ENCODE results near the gene MAP2K2. TPM values are rescaled to one million over a fixed set of nuclear protein-coding genes. Genes with fewer than 3 reads are reported as not detected.
A peak's percentile ranks its signal among the peaks of the same experiment; 100 is the strongest.

The MAP2K2 gene
- total and polyA plus RNA-seq, 9 of the 15 experiments (the other 6 are each of a cell fraction or from before 2014, with no cell fraction given), result 1.0 to 151 (median 58.3) TPM

- ATAC-seq (no peak), DNase-seq (ENCODE audit: extremely low read depth in 1 of 4, low spot score in 3 of 4) (no peak), FAIRE-seq (no peak)
- Histone ChIP-seq H3K36me3 (ENCODE audit: control insufficient read depth, insufficient read depth, low read length) (peaks cover 45% of the 10 kb centered on the region; the same call in 1 of the 3 replicates), H3K9me1 (ENCODE audit: control insufficient read depth, insufficient read depth, low read length) (no peaks in the 10 kb centered on the region), H3K4me2 (ENCODE audit: insufficient read depth, low read length) (no peak overlapping the region), H3K27me3 (ENCODE audit: control insufficient read depth in 2 of 2, insufficient read depth in 2 of 2, low read length in 2 of 2) (no peaks in the 10 kb centered on the region), H3K9ac (ENCODE audit: insufficient read depth in 1 of 2, low read depth in 2 of 2, low read length in 2 of 2) (peak overlapping the region in 1 of 2 experiments; percentile 75; a peak in 1 of 4 replicates), H3K4me1 (replicated peaks in 1 of 2; ENCODE audit: control insufficient read depth in 2 of 2, insufficient read depth in 2 of 2, low read length in 2 of 2) (peaks cover 6 to 45% of the 10 kb centered on the region in 2 experiments; a peak in 4 of 5 replicates), H2AFZ (ENCODE audit: low read depth, low read length) (no peak overlapping the region), H3K9me3 (replicated peaks; ENCODE audit: control insufficient read depth, insufficient read depth, low read depth, low read length) (no peaks in the 10 kb centered on the region), H3K79me2 (ENCODE audit: control insufficient read depth, insufficient read depth, low read length) (no peaks in the 10 kb centered on the region), H3K4me3 (no peak overlapping the region), H4K20me1 (replicated peaks; ENCODE audit: control insufficient read depth, insufficient read depth, low read length) (no peaks in the 10 kb centered on the region), H3K27ac (ENCODE audit: extremely low read depth, low read depth, low read length) (no peak overlapping the region)
- no TSS peak for BruUV-seq (replicated peaks)
- in situ Hi-C loops (cut with MboI), result no loop called here
- 92% methylated on average over 10 of the region's 22 CpGs for WGBS (ENCODE audit: insufficient coverage, low coverage, missing lambda C conversion rate)
- TF ChIP-seq FOXK1 (CRISPR knock-in tag; IDR thresholded peaks at IDR 0.05; ENCODE audit: borderline replicate concordance) (no peak), THRA (IDR thresholded peaks at IDR 0.05) (no peak), BRF1 (IDR thresholded peaks at IDR 0.05; ENCODE audit: borderline replicate concordance, extremely low read depth, insufficient read length) (no peak), COPS2 (conservative IDR thresholded peaks at IDR 0.05) (no peak), THAP7 (CRISPR knock-in tag; IDR thresholded peaks at IDR 0.05) (no peak), BRCA1 (IDR thresholded peaks at IDR 0.05) (no peak), BRCA1 (CRISPR knock-in tag; IDR thresholded peaks at IDR 0.05) (no peak)
- CTCF ChIA-PET (ENCODE audit: low intra/inter-chr PET ratio), result no interaction called here
- intact Hi-C loops (cut with micrococcal nuclease), result no loop called here
- POLR2A ChIA-PET, result interaction anchor here (0.6 to 1.2 kb wide), 3 partner anchors 39 to 111 kb away, joined by 3 to 4 read pairs (median 4); no protein-coding TSS in a partner anchor
Measured at GRCh38 chr19:4089946-4090345, 34.0 kb downstream of the MAP2K2 start.
